Right lung (tissue), 5 donors: ENCODE measurements around the gene CDNF. TPM values are rescaled to one million over a fixed set of nuclear protein-coding genes. Genes with fewer than 3 reads are reported as not detected.
A peak's percentile ranks its signal among the peaks of the same experiment; 100 is the strongest.

ENCODE experiments used
- DNase-seq, 2 donors: peaks; one replicate each; pipeline ENCODE4 v3.0.0-alpha.2; 2013
- polyA plus RNA-seq, 5 donors: library from polyadenylated mRNA; unstranded; fragments of 120-200 nt; gene quantifications; one replicate each; pipeline versions ENCODE4 v1.2.1 to v1.2.3, GENCODE V29; 2013; ENCODE audit warnings: inconsistent platforms in 1 of 5, low replicate concordance in 1 of 5; ENCODE audit not compliant: insufficient read length in 5 of 5, insufficient read depth in 1 of 5

CDNF gene
- polyA plus RNA-seq, 5 donors, result 3.2 to 4.4 (median 3.5) TPM

DNA sequence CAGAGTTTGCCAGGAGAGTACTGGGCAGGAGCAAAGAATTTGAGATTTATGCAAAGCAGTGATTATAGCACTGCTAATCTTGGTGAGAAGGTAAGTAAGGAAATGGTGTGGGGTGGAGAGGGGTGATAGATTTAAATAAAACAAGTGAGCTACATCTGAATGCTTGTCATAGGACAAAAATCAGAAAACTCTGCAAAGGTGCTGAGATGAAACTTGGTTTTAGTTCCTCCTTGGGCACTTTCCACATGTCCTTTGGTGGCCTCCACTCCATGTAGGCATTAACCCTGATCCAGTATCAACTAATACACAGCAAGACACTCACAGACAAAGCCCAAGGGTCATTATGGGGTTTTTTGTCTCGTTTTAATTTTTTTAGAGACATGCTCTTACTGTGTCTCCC, 37.4 kb downstream of the CDNF start:
- no peak for DNase-seq

DNA sequence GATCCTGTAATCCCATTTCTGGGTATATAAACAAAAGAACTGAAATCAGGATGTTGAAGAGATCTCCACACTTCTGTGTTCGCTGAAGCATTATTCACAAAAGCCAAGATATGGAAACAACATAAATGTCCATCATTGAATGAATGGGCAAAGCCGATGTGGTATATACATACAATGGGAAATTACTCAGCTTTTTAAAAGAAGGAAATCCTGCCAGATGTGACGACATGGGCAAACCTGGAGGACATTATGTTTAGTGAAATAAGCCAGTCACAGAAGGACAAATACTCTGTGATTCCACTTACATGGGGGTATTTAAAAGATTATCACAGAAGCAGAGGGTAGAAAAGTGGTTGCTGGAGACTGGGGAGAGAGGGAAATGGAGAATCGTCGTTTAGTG, 39.2 kb downstream of the CDNF start:
- DNase-seq, result no peak

- no peak for DNase-seq
Measured at GRCh38 chr10:14787938-14788337, 49.9 kb downstream of the CDNF start.

DNA sequence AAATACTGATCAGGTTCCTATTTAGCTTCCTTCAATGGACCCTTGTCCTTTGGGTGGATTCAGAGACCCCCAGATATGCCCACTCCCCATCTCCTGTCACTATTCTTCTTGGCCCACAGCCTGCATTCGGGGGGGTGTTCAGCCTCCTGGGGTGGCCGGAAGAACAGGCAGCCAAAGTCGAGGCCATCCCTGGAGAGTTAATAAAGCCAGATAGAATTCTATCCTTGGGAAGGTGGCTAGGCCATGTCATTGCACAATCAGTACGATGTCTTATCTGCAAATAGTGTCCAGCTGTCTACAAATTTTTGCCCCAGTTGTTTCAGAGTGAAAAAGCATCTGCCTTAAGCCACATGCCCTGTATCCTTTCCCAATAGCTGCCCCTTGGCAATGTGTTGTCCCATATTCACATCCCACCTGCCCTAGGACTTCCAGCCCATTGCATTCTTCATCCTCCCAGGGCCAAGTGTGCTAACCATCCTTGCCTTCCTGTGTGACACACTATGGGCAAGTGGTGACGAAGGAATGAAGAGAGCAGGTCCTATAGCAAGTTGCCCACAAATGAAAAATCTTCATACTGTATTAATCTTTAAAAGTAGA, 53.3 kb downstream of the CDNF start:
- no peak for DNase-seq

DNA sequence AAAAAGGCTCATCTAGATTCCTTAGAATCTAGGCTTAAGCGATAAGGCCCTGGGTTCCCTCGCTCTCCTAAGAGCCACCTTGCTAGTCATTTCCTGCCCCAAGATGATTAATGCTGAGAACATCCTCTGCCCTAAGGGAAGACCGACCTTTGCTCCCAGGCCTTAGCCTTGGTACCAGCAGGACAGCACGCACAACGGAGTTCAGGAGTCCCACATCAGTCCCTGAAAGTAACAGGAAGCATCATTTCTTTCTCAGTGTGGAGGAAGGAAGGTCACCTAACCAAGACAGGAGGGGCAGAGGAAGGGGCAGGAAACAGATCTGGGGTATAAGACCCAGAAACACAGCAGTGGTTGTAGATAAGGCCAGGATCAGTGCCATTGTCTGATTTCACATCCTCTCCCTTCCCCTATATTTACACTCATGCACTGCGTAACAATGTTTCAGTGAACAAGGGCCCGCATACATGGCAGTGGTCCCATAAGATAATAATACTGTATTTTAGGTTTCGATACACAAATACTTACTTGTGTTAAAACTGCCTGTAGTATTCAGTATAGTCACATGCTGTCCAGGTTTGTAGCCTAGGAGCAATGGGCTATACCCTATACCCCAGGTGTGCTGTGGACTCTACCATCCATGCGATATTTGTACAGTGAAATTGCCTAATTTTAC, 55.0 kb downstream of the CDNF start:
- no peak for DNase-seq

- no peak for DNase-seq
Measured at GRCh38 chr10:14781763-14782162, 56.1 kb downstream of the CDNF start.

- peak; percentile 74 to 78 for DNase-seq
Measured at GRCh38 chr10:14779001-14779651, 58.7 kb downstream of the CDNF start.

GRCh38 chr10:14776546-14776945, 61.3 kb downstream of the CDNF start:
- no peak for DNase-seq

DNA sequence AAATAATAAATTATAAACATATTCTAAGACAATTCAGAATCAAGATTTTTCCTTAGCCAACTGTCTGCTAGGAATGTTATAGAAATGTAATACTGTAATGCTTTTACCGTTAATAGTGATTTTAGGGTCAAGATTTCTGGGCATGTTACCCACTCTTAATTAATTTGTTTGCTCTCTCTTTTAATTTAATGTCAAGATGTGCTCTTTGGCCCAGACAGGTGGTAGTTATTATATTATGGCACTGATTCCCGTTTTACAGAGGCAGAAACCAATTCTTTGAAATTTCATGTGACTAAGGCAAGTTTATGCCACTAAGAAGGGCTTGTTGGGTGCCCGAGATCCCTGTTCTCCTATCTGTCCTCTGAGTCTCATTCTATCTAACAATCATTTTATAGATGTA, 62.2 kb downstream of the CDNF start:
- no peak for DNase-seq

- DNase-seq, result no peak
Measured at GRCh38 chr10:14774797-14775196, 63.0 kb downstream of the CDNF start, which contains the start of gene FAM107B. Gene FAM107B (minus strand): TSS chr10:14774897. CDS start chr10:14774663, 234 bp downstream.

DNA sequence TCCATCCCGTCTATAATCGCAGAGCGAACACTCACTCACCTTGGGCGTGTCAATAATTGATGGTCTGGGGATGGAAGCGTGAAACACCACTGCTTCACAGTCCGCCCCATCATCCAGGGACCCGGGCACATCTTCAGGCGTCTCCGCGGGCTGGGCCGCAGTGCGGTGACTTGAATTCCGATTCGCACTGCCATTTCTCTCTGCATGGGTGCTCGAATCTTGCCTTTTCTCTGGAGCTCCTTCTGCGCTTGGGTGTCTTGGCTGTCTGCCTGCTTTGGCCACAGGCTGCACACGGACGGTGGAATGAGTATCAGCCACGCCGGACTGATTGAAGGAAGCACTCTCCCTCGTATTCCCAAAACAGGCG, 63.6 kb downstream of the CDNF start:
- DNase-seq, result no peak

GRCh38 chr10:14773551-14774213, 64.2 kb downstream of the CDNF start:
- DNase-seq, result no peak

DNA sequence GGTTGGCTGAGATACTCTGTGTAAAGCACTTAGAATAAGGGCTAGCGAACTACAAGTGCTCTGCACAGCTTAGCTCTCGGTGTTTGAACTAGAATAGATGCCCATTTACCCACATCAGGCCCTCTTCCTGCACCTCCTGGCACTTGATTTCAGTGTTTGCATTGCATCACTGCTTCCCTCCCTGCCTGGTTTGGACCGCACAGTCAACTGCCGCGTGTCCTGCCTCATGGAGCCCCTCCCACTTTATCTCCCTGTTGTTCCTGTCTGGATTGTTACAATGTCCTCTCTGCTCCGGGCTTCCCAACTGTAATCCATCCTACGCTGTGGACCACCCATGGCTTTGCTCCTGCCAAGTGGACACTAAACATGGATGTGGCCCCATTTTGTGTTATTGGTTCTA, 65.4 kb downstream of the CDNF start:
- no peak for DNase-seq

DNA sequence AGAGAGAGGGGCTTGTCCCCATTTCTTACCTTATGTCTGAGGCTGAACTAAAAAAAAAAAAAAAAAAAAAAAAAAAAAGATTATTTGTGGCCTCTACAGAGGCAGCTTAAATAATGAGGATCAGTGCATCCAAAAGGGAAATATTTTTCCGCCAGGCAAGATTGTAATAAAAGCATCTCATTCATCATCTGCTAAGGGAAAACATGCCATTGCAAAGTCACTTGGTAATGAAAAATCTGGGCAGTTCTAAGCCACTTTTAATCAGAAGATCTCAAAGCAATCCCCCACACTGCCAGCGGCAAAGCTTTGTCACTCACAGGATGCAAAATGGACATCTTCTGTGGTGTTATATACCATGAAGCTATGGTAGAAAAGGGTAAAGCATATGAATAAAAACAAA, 66.9 kb downstream of the CDNF start:
- no peak for DNase-seq

Other genes starting within 250 kb of the CDNF start
- gene FAM107B, start 63.1 kb downstream of the CDNF start, polyA plus RNA-seq, result 100 to 1,000 TPM in 1 of 5 donors, 10 to 100 TPM in 4; 56.0 to 102 (median 87.1) TPM
- 10 to 100 TPM; 15.7 to 24.5 (median 21.2) TPM for gene HSPA14, start 269 bp upstream of the CDNF start, polyA plus RNA-seq
- 10 to 100 TPM; 15.5 to 18.0 (median 17.7) TPM for gene MSANTD7, start 269 bp upstream of the CDNF start, polyA plus RNA-seq
- 10 to 100 TPM; 13.0 to 26.7 (median 17.0) TPM for gene SUV39H2, start 40.8 kb upstream of the CDNF start, polyA plus RNA-seq
- 10 to 100 TPM; 14.6 to 22.6 (median 22.3) TPM for gene DCLRE1C, start 116.1 kb upstream of the CDNF start, polyA plus RNA-seq
- gene MEIG1, start 121.4 kb upstream of the CDNF start, polyA plus RNA-seq, result 1 to 10 TPM in 4 of 5 donors, under 1 TPM in 1; 0.34 to 2.4 (median 1.4) TPM
- under 1 TPM in 4 of 5 donors, not detected in 1; 0.14 to 0.45 (median 0.18) TPM for gene OLAH, start 205.9 kb upstream of the CDNF start, polyA plus RNA-seq